GM23338 (cell line): Measurements from ENCODE around the gene PRR12. TPM values are rescaled to one million over a fixed set of nuclear protein-coding genes. Genes with fewer than 3 reads are reported as not detected.
A peak's percentile ranks its signal among the peaks of the same experiment; 100 is the strongest.

ENCODE experiments used
- ATAC-seq: fragments of 200-7000 bp; cut with Tn5 transposase; 3 replicates; pipeline ENCODE4 v1.9.1; 2020
- DNase-seq: peaks from one replicate; pipeline ENCODE4 v3.0.0-alpha.2; 2015; ENCODE audit warnings: low spot score
- H2AFZ ChIP-seq: fragments of 200-600 bp; sonication (generic); 2 replicates; pipeline ENCODE4 v1.8.0; 2016; ENCODE audit warnings: antibody characterized with exemption, mild to moderate bottlenecking, moderate library complexity
- H3F3A ChIP-seq: fragments of 200-600 bp; sonication (generic); replicated peaks from 2 replicates; pipeline ENCODE4 v1.8.0; 2017; ENCODE audit warnings: antibody characterized with exemption, mixed run types, low read depth
- H3K27ac ChIP-seq: fragments of 200-600 bp; sonication (generic); 2 replicates; pipeline ENCODE4 v1.6.1; 2016; ENCODE audit warnings: low read depth
- H3K27me3 ChIP-seq: fragments of 200-600 bp; sonication (generic); 2 replicates; pipeline ENCODE4 v1.8.0; 2016; ENCODE audit warnings: mild to moderate bottlenecking, mixed run types, moderate library complexity; ENCODE audit not compliant: insufficient read depth
- H3K36me3 ChIP-seq: fragments of 200-600 bp; sonication (generic); 2 replicates; pipeline ENCODE4 v1.8.0; 2016; ENCODE audit warnings: mild to moderate bottlenecking; ENCODE audit not compliant: insufficient read depth
- H3K4me1 ChIP-seq: fragments of 200-600 bp; sonication (generic); 2 replicates; pipeline ENCODE4 v1.8.0; 2016; ENCODE audit warnings: mild to moderate bottlenecking, moderate library complexity; ENCODE audit not compliant: insufficient read depth
- H3K4me2 ChIP-seq: fragments of 200-600 bp; sonication (generic); 2 replicates; pipeline ENCODE4 v1.7.1; 2017; ENCODE audit warnings: mixed run types
- H3K4me3 ChIP-seq: fragments of 200-600 bp; sonication (generic); 2 replicates; pipeline ENCODE4 v1.6.1; 2016; ENCODE audit warnings: mixed run types
- H3K79me2 ChIP-seq: fragments of 200-600 bp; sonication (generic); replicated peaks from 2 replicates; pipeline ENCODE4 v1.8.0; 2017; ENCODE audit warnings: mild to moderate bottlenecking; ENCODE audit not compliant: insufficient read depth
- H3K9me2 ChIP-seq: fragments of 200-600 bp; sonication (generic); 2 replicates; pipeline ENCODE4 v1.8.0; 2017; ENCODE audit not compliant: insufficient read depth
- H4K20me1 ChIP-seq: fragments of 200-600 bp; sonication (generic); replicated peaks from 2 replicates; pipeline ENCODE4 v1.8.0; 2017; ENCODE audit warnings: mild to moderate bottlenecking; ENCODE audit not compliant: insufficient read depth
- H3K27ac Mint-ChIP-seq: 2 replicates; pipeline ENCODE4 v1.8.0; 2020; ENCODE audit warnings: inconsistent platforms, mild to moderate bottlenecking, moderate library complexity, mixed read lengths
- H3K27me3 Mint-ChIP-seq: 3 replicates; pipeline ENCODE4 v1.8.0; 2022; ENCODE audit warnings: low read depth, mild to moderate bottlenecking, moderate library complexity, mixed read lengths, inconsistent platforms; ENCODE audit not compliant: insufficient read depth, poor library complexity
- H3K36me3 Mint-ChIP-seq: 3 replicates; pipeline ENCODE4 v1.8.0; 2021; ENCODE audit warnings: low read depth, mild to moderate bottlenecking, inconsistent platforms, moderate library complexity, mixed read lengths
- H3K4me1 Mint-ChIP-seq: 3 replicates; pipeline ENCODE4 v1.8.0; 2020; ENCODE audit warnings: mild to moderate bottlenecking, inconsistent platforms, mixed read lengths
- H3K4me3 Mint-ChIP-seq: 3 replicates; pipeline ENCODE4 v1.8.0; 2021; ENCODE audit warnings: moderate library complexity, mild to moderate bottlenecking, inconsistent platforms, mixed read lengths
- H3K9me3 Mint-ChIP-seq: 3 replicates; pipeline ENCODE4 v1.8.0; 2020; ENCODE audit warnings: moderate library complexity, mild to moderate bottlenecking, inconsistent platforms, mixed read lengths
- CTCF ChIP-seq, 2 experiments: fragments of 200-600 bp in 1 of 2; sonication (generic) in 1 of 2; conservative IDR thresholded peaks; 2 replicates each; pipeline versions ENCODE4 v1.5.1 to v1.6.1; 2016 to 2017; ENCODE audit warnings: antibody characterized with exemption in 2 of 2, low read depth in 2 of 2, mild to moderate bottlenecking in 2 of 2, moderate library complexity in 1 of 2
- ETS1 ChIP-seq: IDR thresholded peaks from 2 replicates; pipeline ENCODE4 v1.6.1; 2016; ENCODE audit warnings: antibody characterized with exemption
- NANOG ChIP-seq: IDR thresholded peaks from 2 replicates; pipeline ENCODE4 v1.6.1; 2016; ENCODE audit warnings: antibody characterized with exemption, borderline replicate concordance
- POLR2AphosphoS5 ChIP-seq: IDR thresholded peaks from 2 replicates; pipeline ENCODE4 v1.6.1; 2016; ENCODE audit warnings: antibody characterized with exemption, low read depth
- REST ChIP-seq: IDR thresholded peaks from one replicate; pipeline ENCODE4 v1.6.1; 2018; ENCODE audit warnings: antibody characterized with exemption; ENCODE audit not compliant: unreplicated experiment
- ZNF114 ChIP-seq: fragments of 250-450 bp; sonication (Bioruptor Pico); IDR thresholded peaks from 2 replicates; pipeline ENCODE4 v1.5.0; 2020; ENCODE audit warnings: mild to moderate bottlenecking, moderate library complexity
- ZNF331 ChIP-seq: fragments of 250-450 bp; sonication (Bioruptor Pico); IDR thresholded peaks from 2 replicates; pipeline ENCODE4 v1.5.0; 2020; ENCODE audit warnings: low read depth, mild to moderate bottlenecking, moderate library complexity
- ZNF462 ChIP-seq: fragments of 250-450 bp; sonication (Bioruptor Pico); IDR thresholded peaks from 2 replicates; pipeline ENCODE4 v1.5.0; 2020; ENCODE audit warnings: mild to moderate bottlenecking, moderate library complexity
- long read RNA-seq: library from polyadenylated mRNA; unstranded; transcript quantifications from one replicate; pipeline ENCODE4 v2.0.0, GENCODE V29; 2020; ENCODE audit not compliant: unreplicated experiment
- polyA plus RNA-seq: library from polyadenylated mRNA; unstranded; fragments of >200 nt; fragmentation: Nextera tagmentation; extraction: Ambion mirVana; gene quantifications from 2 replicates; pipeline ENCODE4 v1.2.1, GENCODE V29; 2016
- total RNA-seq: library from RNA; depleted of rRNA; stranded (reverse); fragments of >200 nt; shearing (Covaris generic); gene quantifications from 2 replicates; pipeline ENCODE4 v1.2.3, GENCODE V29; 2014; rRNA removed

Gene PRR12
- total RNA-seq (32.1 and 41.6 TPM in 2 replicates), polyA plus RNA-seq (8.6 and 10.3 TPM in 2 replicates)
- long read RNA-seq, partial matches to known transcripts: 1 of 1 reads
- long read RNA-seq, other reads (novel, unspliced or antisense): 0 of 1 reads

GRCh38 chr19:49590971-49591730 lies at the start of gene PRR12:
Gene PRR12 (plus strand): TSS chr19:49591182. CDS start chr19:49591655, 473 bp downstream.
- H3K27ac ChIP-seq: peak within 1 kb of the TSS; percentile 99
- peaks cover 36% of the 10 kb centered on the region for H3K79me2 ChIP-seq
- peak within 1 kb of the TSS; percentile 98 for H3K4me2 ChIP-seq
- peaks cover 24% of the 10 kb centered on the region for H3F3A ChIP-seq
- Mint-ChIP-seq H3K4me1 (peaks cover 12% of the 10 kb centered on the region), H3K4me3 (peak within 1 kb of the TSS; percentile 90), H3K9me3 (no peaks in the 10 kb centered on the region; the same call in 2 of the 3 replicates), H3K36me3 (peaks cover 26% of the 10 kb centered on the region), H3K27ac (peak within 1 kb of the TSS; percentile 98), H3K27me3 (peaks cover 22% of the 10 kb centered on the region)
- H3K9me2 ChIP-seq: no peaks in the 10 kb centered on the region
- H2AFZ ChIP-seq: no peak within 1 kb of the TSS
- peaks cover 8% of the 10 kb centered on the region; the same call in 1 of the 2 replicates for H3K36me3 ChIP-seq
- peaks cover 9% of the 10 kb centered on the region for H3K4me1 ChIP-seq
- ATAC-seq (peak; percentile 21), DNase-seq (peak; percentile 83)
- H3K4me3 ChIP-seq: peak within 1 kb of the TSS; percentile 99
- H4K20me1 ChIP-seq: no peaks in the 10 kb centered on the region; the same call in 1 of the 2 replicates
- TF ChIP-seq ZNF331 (CRISPR knock-in tag): no peak
- no peak for TF ChIP-seq REST
- no peak for TF ChIP-seq ZNF114 (CRISPR knock-in tag)
- TF ChIP-seq CTCF (conservative IDR thresholded peaks at IDR 0.05; ENCODE audit: low read depth in 2 of 2): no peak
- TF ChIP-seq POLR2AphosphoS5: no peak; the same call in 1 of the 2 replicates
- TF ChIP-seq ZNF462 (CRISPR knock-in tag): no peak
- TF ChIP-seq NANOG: no peak
- TF ChIP-seq ETS1: no peak
- no peaks in the 10 kb centered on the region for H3K27me3 ChIP-seq
